Stomach smooth muscle (tissue), 2 donors: ENCODE results near the gene PI16.

Source experiments
- H3K27ac ChIP-seq: one replicate; pipeline ENCODE4 v1.7.0; 2013; ENCODE audit warnings: mild to moderate bottlenecking, low read length, inconsistent platforms
- H3K27me3 ChIP-seq, 2 donors: one replicate each; pipeline ENCODE4 v1.7.0; 2013; ENCODE audit warnings: low read length in 2 of 2; ENCODE audit not compliant: insufficient read depth in 2 of 2, control insufficient read depth in 1 of 2
- H3K36me3 ChIP-seq, 2 donors: one replicate each; pipeline ENCODE4 v1.7.0; 2013; ENCODE audit warnings: low read length in 2 of 2; ENCODE audit not compliant: control insufficient read depth in 2 of 2, insufficient read depth in 2 of 2
- H3K4me1 ChIP-seq: one replicate; pipeline ENCODE4 v1.7.0; 2013; ENCODE audit warnings: low read length; ENCODE audit not compliant: control insufficient read depth, insufficient read depth
- H3K4me3 ChIP-seq, 2 donors: one replicate each; pipeline ENCODE4 v1.7.0; 2013; ENCODE audit warnings: low read length in 2 of 2
- H3K9ac ChIP-seq, 2 donors: one replicate each; pipeline ENCODE4 v1.7.0; 2013; ENCODE audit warnings: low read length in 2 of 2, mild to moderate bottlenecking in 1 of 2
- H3K9me3 ChIP-seq, 2 donors: one replicate each; pipeline ENCODE4 v1.7.0; 2013; ENCODE audit warnings: low read length in 2 of 2; ENCODE audit not compliant: control insufficient read depth in 2 of 2
- donor health status: healthy.
- donor health status: Pancreatic carcinoma.

Gene PI16

DNA sequence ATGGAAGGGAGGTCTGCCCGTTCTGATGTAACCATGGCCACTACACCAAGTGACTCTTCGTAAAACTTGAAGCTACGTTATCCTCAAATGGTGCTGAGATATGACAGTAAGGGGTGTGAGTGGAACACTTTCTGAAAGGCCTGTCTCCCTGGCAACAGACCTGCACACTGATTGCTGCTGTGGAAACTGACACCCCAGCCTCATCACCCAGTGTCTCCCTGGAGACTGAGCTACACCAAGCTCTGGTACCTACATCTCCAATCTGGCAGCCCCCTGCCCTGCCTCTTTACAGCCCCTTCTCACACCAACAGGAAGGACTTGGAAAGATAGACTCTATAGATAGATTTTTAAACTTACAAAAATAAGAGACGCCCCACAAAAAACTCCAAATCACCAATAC lies 13.2 kb downstream of the PI16 start:
- no peaks in the 10 kb centered on the region for H3K9me3 ChIP-seq
- no peaks in the 10 kb centered on the region for H3K27me3 ChIP-seq
- H3K4me1 ChIP-seq: peaks cover 8% of the 10 kb centered on the region
- peaks cover 56% of the 10 kb centered on the region in 2 donors for H3K36me3 ChIP-seq
- H3K9ac ChIP-seq: no peak overlapping the region
- no peak overlapping the region for H3K4me3 ChIP-seq
- H3K27ac ChIP-seq: no peak overlapping the region

DNA sequence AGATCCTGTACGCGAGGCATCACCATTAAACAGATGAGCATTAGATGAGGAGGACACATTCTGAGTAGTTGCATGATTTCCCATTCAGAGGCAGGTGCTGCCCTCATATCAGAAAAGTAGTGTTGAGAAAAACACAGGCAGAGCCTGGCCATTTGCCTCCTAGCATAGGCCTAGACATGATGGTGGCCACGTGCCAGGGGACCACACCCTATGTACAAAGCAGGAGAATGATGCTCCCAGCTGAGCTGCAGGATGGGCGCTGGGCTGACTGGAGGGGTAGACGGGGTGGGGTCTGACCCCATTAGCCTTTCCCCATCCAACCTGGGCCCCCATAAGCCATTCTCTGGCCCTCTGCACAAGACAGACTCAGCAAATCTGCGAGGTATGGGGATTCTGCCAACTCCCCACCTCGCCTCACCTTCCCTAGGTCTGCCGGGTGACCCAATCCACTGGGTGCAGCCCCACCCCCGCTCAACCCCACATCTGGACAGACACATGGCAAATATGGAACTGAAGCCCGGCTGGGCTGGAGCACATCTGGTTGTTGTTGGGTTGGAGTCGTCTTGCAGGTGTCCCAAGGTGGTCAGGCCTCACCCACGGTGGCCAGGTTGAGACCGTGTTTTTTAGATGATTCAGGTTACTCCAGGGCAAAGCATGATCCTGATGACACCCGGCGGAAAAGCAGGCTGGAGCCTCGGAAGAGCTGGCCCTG lies 13.9 kb downstream of the PI16 start:
- no peak overlapping the region for H3K9ac ChIP-seq
- no peak overlapping the region for H3K27ac ChIP-seq
- peaks cover 8% of the 10 kb centered on the region for H3K4me1 ChIP-seq
- H3K9me3 ChIP-seq: no peaks in the 10 kb centered on the region
- H3K4me3 ChIP-seq: no peak overlapping the region
- H3K27me3 ChIP-seq: no peaks in the 10 kb centered on the region
- peaks cover 60 to 61% of the 10 kb centered on the region in 2 donors for H3K36me3 ChIP-seq

DNA sequence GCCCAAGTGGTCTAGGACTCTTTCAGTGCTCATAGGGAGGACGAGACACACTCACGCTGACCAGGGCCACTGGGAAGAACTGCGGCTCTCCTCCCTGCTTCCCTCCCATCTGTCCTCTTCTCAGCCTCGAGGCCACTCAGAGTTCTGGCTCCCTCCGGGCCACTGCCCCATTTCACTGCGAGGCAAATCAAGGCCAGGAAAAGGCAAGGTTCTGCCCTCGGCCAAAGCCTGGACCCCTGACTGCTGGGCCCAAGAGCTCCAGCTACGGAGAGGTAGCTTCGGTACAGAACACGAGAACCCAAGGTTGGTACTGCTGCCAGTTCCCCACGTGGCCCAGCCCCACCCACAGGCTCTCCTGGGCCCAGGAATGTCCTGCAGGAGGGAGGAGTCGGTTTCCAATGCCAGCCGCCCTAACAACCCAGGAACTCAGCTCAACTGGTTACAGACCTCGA lies 14.7 kb downstream of the PI16 start:
- Histone ChIP-seq H3K9ac (no peak overlapping the region), H3K9me3 (no peaks in the 10 kb centered on the region), H3K36me3 (peaks cover 68 to 70% of the 10 kb centered on the region in 2 donors), H3K27ac (no peak overlapping the region), H3K27me3 (no peaks in the 10 kb centered on the region), H3K4me1 (peaks cover under 1% of the 10 kb centered on the region), H3K4me3 (no peak overlapping the region)

DNA sequence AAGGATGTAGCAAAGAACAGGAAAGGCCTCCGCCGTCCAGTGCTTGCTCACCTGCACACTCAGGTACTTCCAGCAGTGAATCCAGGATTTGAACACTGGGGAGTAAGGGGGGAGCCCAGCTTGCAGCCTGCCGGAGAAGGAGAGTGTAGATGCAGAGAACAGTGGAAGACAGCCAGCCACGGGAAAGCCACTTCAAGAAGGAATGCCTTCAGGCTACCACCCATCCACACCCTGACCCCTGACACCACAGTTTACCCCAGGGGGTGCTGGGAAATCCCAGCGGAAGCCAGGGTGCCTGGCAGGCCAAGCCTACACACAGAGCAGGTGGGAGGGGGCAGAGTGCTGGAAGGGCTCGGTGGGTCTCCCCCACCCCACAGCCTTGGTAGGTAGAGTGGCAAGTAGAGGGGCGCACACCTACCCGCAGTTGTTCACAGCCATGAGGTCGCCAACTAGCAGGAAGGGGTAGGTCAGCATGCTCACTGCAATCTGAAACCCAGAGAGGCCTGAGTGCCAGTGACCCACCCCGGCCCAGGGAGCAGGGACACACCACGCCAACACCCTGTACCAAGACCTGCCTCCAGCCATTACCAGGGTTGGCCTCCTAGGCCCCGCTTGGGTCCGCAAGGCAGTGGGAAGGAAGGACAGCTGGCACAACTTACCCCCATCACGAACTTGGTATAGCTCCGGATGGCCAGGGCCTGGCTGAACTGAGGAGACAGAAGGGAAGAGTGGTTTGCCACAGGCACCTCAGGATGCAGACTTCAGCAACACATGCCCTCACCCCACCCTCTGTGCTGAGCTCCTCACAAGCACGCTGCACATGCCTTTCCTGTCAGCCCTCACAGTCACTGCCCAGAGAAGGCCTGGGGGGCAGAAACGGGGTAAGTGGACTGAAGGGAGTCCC lies 15.7 kb downstream of the PI16 start:
- H3K9ac ChIP-seq: no peak overlapping the region
- H3K4me3 ChIP-seq: no peak overlapping the region
- no peaks in the 10 kb centered on the region for H3K27me3 ChIP-seq
- no peaks in the 10 kb centered on the region for H3K4me1 ChIP-seq
- no peaks in the 10 kb centered on the region for H3K9me3 ChIP-seq
- H3K27ac ChIP-seq: no peak overlapping the region
- peaks cover 77 to 79% of the 10 kb centered on the region in 2 donors for H3K36me3 ChIP-seq

DNA sequence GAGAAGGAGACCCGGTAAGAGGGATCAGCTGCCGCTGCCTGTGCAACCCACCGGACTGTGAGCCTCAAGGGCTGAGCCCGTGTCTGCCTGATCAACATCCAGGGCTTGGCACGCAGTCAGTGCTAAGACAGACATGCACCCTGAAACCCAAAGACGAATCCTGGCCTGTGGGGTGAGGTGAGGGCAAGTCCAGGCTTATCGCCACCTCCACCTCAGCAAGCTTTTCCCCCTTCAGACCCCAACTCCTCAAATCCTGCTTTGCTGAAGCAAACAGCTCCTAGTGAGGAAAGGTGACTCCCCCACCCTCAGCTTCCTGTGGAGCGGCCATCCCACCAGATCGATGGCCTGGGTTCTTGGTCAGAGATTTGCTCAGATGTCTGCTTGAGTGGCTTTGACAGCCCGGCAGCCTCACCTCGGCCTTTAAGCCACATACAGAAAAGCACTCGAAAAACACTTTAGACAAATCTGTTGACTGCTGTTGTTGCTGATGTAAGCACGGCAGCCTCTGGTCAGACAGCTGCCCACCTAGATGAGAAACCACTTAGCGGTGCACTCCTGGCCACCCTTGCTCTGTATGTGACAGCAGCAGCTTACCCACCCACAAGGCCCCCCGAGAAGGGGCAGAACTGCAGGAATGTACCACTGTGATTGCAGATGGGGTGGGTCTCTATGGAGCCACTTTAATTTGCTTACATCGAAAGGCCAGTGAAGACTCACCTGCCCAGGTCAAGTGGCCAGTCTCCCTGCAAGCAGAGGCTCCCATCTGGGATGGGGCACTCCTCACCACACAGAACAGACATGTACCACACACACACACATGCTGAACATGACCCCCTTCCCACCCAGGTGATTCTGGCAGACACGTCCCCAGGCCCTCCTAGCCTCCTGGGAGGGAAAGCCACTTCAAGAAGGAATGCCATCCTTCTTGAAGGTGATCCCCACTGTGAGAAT lies 16.6 kb downstream of the PI16 start:
- no peaks in the 10 kb centered on the region for H3K27me3 ChIP-seq
- H3K27ac ChIP-seq: no peak overlapping the region
- H3K4me1 ChIP-seq: peaks cover 2% of the 10 kb centered on the region
- no peak overlapping the region for H3K9ac ChIP-seq
- H3K9me3 ChIP-seq: no peaks in the 10 kb centered on the region
- no peak overlapping the region for H3K4me3 ChIP-seq
- H3K36me3 ChIP-seq: peaks cover 86 to 87% of the 10 kb centered on the region in 2 donors

DNA sequence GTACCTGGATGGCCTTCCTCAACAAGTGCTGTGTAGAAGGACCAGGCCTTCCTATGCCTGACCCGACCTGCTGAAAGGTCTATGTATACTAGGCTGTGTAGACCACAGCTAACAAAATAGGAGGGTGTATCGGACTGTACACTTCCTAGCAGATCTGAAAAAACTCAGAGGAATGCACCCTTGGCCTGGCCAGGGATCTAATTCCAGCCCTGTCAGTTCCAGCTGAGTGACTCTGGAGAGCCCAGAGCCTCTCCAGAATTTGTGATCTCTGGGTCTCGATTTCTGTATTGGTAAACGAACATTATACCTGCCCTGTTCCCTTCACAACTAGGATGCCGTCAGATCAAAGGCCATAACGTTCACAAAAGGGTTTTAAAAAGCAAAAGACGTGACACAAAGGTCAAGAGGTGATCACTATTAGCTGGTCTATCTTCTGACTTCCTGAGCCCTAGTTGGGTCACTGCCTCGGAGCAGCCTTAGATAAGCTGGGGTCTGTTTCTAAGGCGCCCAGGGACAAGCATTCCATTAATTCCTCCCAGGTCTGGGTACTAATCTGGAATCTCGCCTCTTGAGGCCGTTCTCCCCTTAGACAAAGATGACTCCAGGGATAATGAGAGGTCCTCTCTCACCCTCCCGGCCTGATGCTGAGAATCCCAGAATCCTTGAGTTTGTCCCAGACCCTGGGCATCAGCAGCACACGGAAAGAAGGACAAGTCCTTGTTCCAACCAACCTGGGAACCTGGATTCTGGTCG lies 17.6 kb downstream of the PI16 start:
- Histone ChIP-seq H3K27me3 (no peaks in the 10 kb centered on the region), H3K27ac (no peak overlapping the region), H3K36me3 (peaks cover 94 to 97% of the 10 kb centered on the region in 2 donors), H3K9me3 (no peaks in the 10 kb centered on the region), H3K4me3 (no peak overlapping the region), H3K4me1 (peaks cover 2% of the 10 kb centered on the region), H3K9ac (peak overlapping the region in 1 of 2 donors; percentile 29)

DNA sequence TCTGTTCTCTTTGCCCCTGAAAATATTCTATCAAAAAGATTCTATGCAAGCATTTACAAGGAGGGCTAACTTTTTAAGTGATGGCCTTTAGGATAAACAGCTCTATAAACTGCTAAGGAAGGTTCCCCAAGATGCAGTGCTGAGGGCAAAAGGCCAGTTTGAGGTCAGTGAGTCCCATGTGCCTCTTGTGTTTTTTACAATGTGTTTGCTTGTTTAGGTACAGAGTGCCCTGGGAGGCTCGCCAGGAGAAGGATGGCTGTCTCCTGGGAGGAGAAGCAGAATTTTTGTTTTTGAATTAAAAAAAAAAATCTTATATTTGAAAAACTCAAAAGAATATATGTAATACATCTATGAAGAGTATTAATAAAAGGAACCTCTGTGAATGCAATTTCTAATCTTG lies 18.7 kb downstream of the PI16 start:
- Histone ChIP-seq H3K27me3 (no peaks in the 10 kb centered on the region), H3K4me3 (no peak overlapping the region), H3K9me3 (no peaks in the 10 kb centered on the region), H3K9ac (no peak overlapping the region), H3K36me3 (peaks cover 94% of the 10 kb centered on the region in 2 donors), H3K4me1 (peaks cover 2% of the 10 kb centered on the region), H3K27ac (no peak overlapping the region)

DNA sequence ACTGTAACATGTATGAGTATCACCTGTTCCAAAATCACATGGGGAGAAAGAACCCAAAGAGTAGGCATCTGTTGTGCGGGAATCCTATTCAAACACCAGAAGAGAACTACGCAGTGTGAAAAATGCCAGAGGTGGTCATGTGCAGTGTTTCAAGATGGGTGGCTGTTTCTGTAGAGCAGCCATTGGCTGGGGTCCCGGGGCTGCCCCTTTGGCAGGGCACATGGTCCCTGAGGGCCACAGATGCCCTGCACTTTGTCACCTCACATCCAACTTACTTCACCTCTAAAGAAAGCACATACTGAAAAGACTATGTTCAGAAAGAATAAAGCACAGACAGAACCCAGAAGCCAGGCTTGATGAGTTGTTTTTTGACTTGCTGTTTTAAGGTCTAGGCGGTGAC lies 19.1 kb downstream of the PI16 start:
- Histone ChIP-seq H3K36me3 (peaks cover 89 to 93% of the 10 kb centered on the region in 2 donors), H3K27ac (no peak overlapping the region), H3K4me3 (no peak overlapping the region), H3K9ac (no peak overlapping the region), H3K27me3 (no peaks in the 10 kb centered on the region), H3K4me1 (peaks cover 2% of the 10 kb centered on the region), H3K9me3 (no peaks in the 10 kb centered on the region)

DNA sequence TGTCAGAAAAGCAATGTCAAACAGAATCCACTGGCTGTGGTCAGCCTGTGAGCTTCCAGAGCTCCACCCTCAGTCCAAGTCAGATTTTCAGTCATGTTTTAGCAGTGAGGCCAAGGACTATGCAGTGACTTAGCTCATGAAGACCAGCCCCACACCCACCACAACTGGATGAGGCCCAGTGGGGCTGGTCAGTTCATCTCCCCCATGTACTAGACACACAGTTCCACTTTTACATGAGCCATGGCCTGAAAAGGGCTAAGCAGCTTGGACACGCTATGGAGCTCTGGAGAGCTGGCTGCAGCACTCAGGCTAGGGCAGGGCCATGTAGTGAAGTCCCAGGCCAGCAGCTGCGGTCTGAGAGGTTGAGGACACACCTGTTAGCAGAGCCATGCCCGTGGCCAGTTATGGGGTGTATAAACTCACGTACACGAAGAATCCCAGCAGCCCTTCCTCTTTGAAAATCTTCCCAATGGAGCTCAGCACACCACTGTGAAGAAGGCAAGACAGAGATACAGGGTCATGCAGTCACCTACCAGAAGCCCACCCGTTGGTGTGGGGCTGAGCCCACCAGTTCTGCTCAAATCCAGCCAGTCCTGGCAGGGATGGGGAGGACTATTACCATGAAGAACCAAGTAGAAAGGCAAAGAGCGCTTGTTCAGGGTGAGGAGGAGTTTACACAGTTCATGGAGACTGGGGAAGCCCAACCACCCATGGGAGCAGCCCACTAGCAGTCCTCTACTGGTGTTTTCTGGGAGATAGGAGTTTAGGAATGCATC lies 20.9 kb downstream of the PI16 start:
- H3K27me3 ChIP-seq: no peaks in the 10 kb centered on the region
- peaks cover 73 to 75% of the 10 kb centered on the region in 2 donors for H3K36me3 ChIP-seq
- no peak overlapping the region for H3K27ac ChIP-seq
- no peak overlapping the region for H3K4me3 ChIP-seq
- no peak overlapping the region for H3K9ac ChIP-seq
- peaks cover 17% of the 10 kb centered on the region for H3K4me1 ChIP-seq
- H3K9me3 ChIP-seq: no peaks in the 10 kb centered on the region
